Pancreas (tissue), 10 donors: ENCODE measurements around the gene TSPAN32. TPM values are rescaled to one million over a fixed set of nuclear protein-coding genes. Genes with fewer than 3 reads are reported as not detected.
A peak's percentile ranks its signal among the peaks of the same experiment; 100 is the strongest.

Source experiments
- ATAC-seq, 4 donors: fragments of 200-7000 bp; cut with Tn5 transposase; one replicate each; pipeline versions ENCODE4 v1.8.0 to v1.9.1; 2020; ENCODE audit warnings: mild to moderate bottlenecking in 4 of 4, moderate library complexity in 4 of 4
- DNase-seq, 6 donors: peaks; one replicate each; pipeline ENCODE4 v3.0.0-alpha.2; 2020
- FAIRE-seq: peaks from 2 replicates; lab custom pipeline; 2012; peaks lifted over from hg19 to GRCh38; lab: Jason Lieb, UNC
- H3K27ac ChIP-seq, 4 donors: fragments of 200-600 bp; sonication (generic); 1 replicate in 3 of 4; 2 replicates in 1 of 4; pipeline versions ENCODE4 v1.5.0 to v1.8.0; 2020
- H3K27me3 ChIP-seq, 4 donors: fragments of 200-600 bp; one replicate each; pipeline ENCODE4 v1.8.0; 2021
- H3K36me3 ChIP-seq, 3 donors: fragments of 200-600 bp; sonication (generic) in 1 of 3; one replicate each; pipeline versions ENCODE4 v1.5.0 to v1.8.0; 2020 to 2021
- H3K4me1 ChIP-seq, 3 donors: fragments of 200-600 bp; one replicate each; pipeline ENCODE4 v1.8.0; 2021
- H3K4me3 ChIP-seq, 4 donors: fragments of 200-600 bp; sonication (generic) in 2 of 4; one replicate each; pipeline versions ENCODE4 v1.5.0 to v1.8.0; 2020 to 2021
- H3K9me3 ChIP-seq, 4 donors: fragments of 200-600 bp; one replicate each; pipeline ENCODE4 v1.8.0; 2021
- WGBS, 2 donors: extraction: QIAGEN DNeasy Blood & Tissue Kit; methylation state at CpG; one replicate each; pipeline ENCODE4 v1.1.7; 2013; 5-methylcytosine and 5-hydroxymethylcytosine counted together
- intact Hi-C, 3 donors: fragments of 100-400 bp; cut with DNase I; formaldehyde crosslinking; loops; one replicate each; pipeline versions ENCODE4 v1.11.1 to v1.14.2; 2022
- polyA plus RNA-seq, 2 donors: library from polyadenylated mRNA; stranded (reverse); fragments of 200-250 nt; gene quantifications; one replicate each; pipeline ENCODE4 v1.2.3, GENCODE V29; 2013
- total RNA-seq, 6 donors: library from RNA; stranded (reverse); fragmentation: NEBNext Ultra II Directional in 4 of 6; extraction: Animal tissue kit (Norgen Biotek cat#: 25700) in 4 of 6; gene quantifications; one replicate each; pipeline versions ENCODE4 v1.2.1 to v1.2.4, GENCODE V29; 2021 to 2023
- TF ChIP-seq, protein P1 (sequence below), 4 donors: fragments of 200-600 bp; sonication (generic) in 3 of 4; IDR thresholded peaks; one replicate each; pipeline versions ENCODE4 v1.5.0 to v1.8.0; 2021; ENCODE audit warnings: antibody characterized with exemption in 4 of 4
- donor health status: healthy with polysubstance abuse.
- donor health status: DM: no; HTN: no; CAD: no; lungs with moderate emphysema.
- donor health status: DM: no; HTN: no; CAD: no.
- donor health status: control.
- donor health status: control.
- donor health status: Bipolar disorder and iron deficiency.
- donor health status: DM: yes; HTN: yes; CAD: no.
- donor health status: DM: no; HTN: no; CAD: no.
- donor health status: DM: no; HTN: no; CAD: no.
- donor health status: DM: yes; HTN: yes; CAD: no.

The TSPAN32 gene
- total and polyA plus RNA-seq, 8 donors, result 0.25 to 1.4 (median 0.49) TPM; not detected in 1

- no peak for FAIRE-seq
- 46 to 47% methylated on average over 15 of the region's 15 CpGs for WGBS, 2 donors
- TF ChIP-seq, protein P1, sequence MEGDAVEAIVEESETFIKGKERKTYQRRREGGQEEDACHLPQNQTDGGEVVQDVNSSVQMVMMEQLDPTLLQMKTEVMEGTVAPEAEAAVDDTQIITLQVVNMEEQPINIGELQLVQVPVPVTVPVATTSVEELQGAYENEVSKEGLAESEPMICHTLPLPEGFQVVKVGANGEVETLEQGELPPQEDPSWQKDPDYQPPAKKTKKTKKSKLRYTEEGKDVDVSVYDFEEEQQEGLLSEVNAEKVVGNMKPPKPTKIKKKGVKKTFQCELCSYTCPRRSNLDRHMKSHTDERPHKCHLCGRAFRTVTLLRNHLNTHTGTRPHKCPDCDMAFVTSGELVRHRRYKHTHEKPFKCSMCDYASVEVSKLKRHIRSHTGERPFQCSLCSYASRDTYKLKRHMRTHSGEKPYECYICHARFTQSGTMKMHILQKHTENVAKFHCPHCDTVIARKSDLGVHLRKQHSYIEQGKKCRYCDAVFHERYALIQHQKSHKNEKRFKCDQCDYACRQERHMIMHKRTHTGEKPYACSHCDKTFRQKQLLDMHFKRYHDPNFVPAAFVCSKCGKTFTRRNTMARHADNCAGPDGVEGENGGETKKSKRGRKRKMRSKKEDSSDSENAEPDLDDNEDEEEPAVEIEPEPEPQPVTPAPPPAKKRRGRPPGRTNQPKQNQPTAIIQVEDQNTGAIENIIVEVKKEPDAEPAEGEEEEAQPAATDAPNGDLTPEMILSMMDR (IDR thresholded peaks at IDR 0.05), result no peak
- H3K4me3 ChIP-seq, result no peak overlapping the region
- H3K27me3 ChIP-seq, result no peaks in the 10 kb centered on the region
- peaks cover 0 to 19% (median 10%) of the 10 kb centered on the region in 3 donors for H3K4me1 ChIP-seq
- H3K36me3 ChIP-seq, result no peaks in the 10 kb centered on the region
- H3K9me3 ChIP-seq, result no peaks in the 10 kb centered on the region
- intact Hi-C loops, result loop anchor here in 1 of 3 donors (2.0 to 10.0 kb wide), 2 partner anchors 117 to 591 kb away; no protein-coding TSS in a partner anchor
- peak in 2 of 6 donors; percentile 15 to 67 for DNase-seq
- peak in 1 of 4 donors; percentile 22 for ATAC-seq
- peak overlapping the region in 3 of 4 donors; percentile 6 to 28 (median 15) for H3K27ac ChIP-seq
These were observed 2.1 kb downstream of the TSPAN32 start for GRCh38 chr11:2303627-2304505.

- H3K36me3 ChIP-seq, result no peaks in the 10 kb centered on the region
- no peak for ATAC-seq
- no peak overlapping the region for H3K27ac ChIP-seq
- no peak overlapping the region for H3K4me3 ChIP-seq
- no peak for FAIRE-seq
- peak in 2 of 6 donors; percentile 12 to 71 for DNase-seq
- WGBS, 2 donors, result 65 to 68% methylated on average over 14 of the region's 14 CpGs
- H3K27me3 ChIP-seq, result no peaks in the 10 kb centered on the region
- intact Hi-C loops, result loop anchor here (2.0 to 10.0 kb wide), 4 partner anchors 113 to 590 kb away; no protein-coding TSS in a partner anchor
- H3K4me1 ChIP-seq, result peaks cover 0 to 19% (median 10%) of the 10 kb centered on the region in 3 donors
- H3K9me3 ChIP-seq, result no peaks in the 10 kb centered on the region
- TF ChIP-seq, protein P1 (IDR thresholded peaks at IDR 0.05), result no peak
These were observed 2.8 kb downstream of the TSPAN32 start for GRCh38 chr11:2304506-2305139.

GRCh38 chr11:2305140-2305778 is 3.4 kb downstream of the TSPAN32 start:
- no peak overlapping the region for H3K4me3 ChIP-seq

GRCh38 chr11:2305788-2306451 is 4.1 kb downstream of the TSPAN32 start:
- ATAC-seq (no peak), DNase-seq (peak in 1 of 6 donors; percentile 16), FAIRE-seq (no peak)
- H3K27me3 ChIP-seq, result no peaks in the 10 kb centered on the region
- H3K4me1 ChIP-seq, result peaks cover 0 to 19% (median 10%) of the 10 kb centered on the region in 3 donors
- TF ChIP-seq, protein P1 (IDR thresholded peaks at IDR 0.05), result no peak
- intact Hi-C loops, result loop anchor here (2.0 to 10.0 kb wide), 4 partner anchors 111 to 589 kb away; no protein-coding TSS in a partner anchor
- no peak overlapping the region for H3K4me3 ChIP-seq
- H3K27ac ChIP-seq, result peak overlapping the region in 1 of 4 donors; percentile 28
- 43 to 64% methylated on average over 12 of the region's 12 CpGs for WGBS, 2 donors
- no peaks in the 10 kb centered on the region for H3K9me3 ChIP-seq
- no peaks in the 10 kb centered on the region for H3K36me3 ChIP-seq

More at GRCh38 chr11:2305140-2305778, 3.4 kb downstream of the TSPAN32 start:
- no peaks in the 10 kb centered on the region for H3K36me3 ChIP-seq
- DNase-seq, result peak; percentile 70 to 98 (median 88)
- 23 to 25% methylated on average over 10 of the region's 10 CpGs for WGBS, 2 donors
- intact Hi-C loops, result loop anchor here (2.0 to 10.0 kb wide), 4 partner anchors 112 to 590 kb away; no protein-coding TSS in a partner anchor
- FAIRE-seq, result no peak
- no peaks in the 10 kb centered on the region for H3K9me3 ChIP-seq
- ATAC-seq, result peak; percentile 60 to 85 (median 82)
- TF ChIP-seq, protein P1 (IDR thresholded peaks at IDR 0.05), result peak; percentile 78 to 88 (median 86)
- no peak overlapping the region for H3K27ac ChIP-seq
- peaks cover 0 to 19% (median 10%) of the 10 kb centered on the region in 3 donors for H3K4me1 ChIP-seq
- H3K27me3 ChIP-seq, result no peaks in the 10 kb centered on the region
